GM20431 (cell line): ENCODE results near the gene CDC37L1.
"Not testable (repeated sequence)": the region's sequence is repeated elsewhere in the genome, so short reads cannot be mapped to it uniquely, and the experiment has no call there.

Experiments
- in situ Hi-C: fragments of 300-500 bp; cut with MseI, MboI; formaldehyde crosslinking; loops from one replicate; pipeline ENCODE4 v1.15.0; 2020; ENCODE audit warnings: low sequenced_read_pairs; ENCODE audit not compliant: unreplicated experiment

CDC37L1 gene

GRCh38 chr9:4679268-4680172 lies at the start of gene CDC37L1:
TSS of gene CDC37L1 (plus strand) at chr9:4679569. CDS start at chr9:4679768, 199 bp downstream.
- in situ Hi-C loops, result no loop called here

- in situ Hi-C loops, result no loop called here
Measured at GRCh38 chr9:4630836-4631235, 48.5 kb upstream of the CDC37L1 start.

GRCh38 chr9:4638968-4639367 lies 40.4 kb upstream of the CDC37L1 start:
- in situ Hi-C loops, result no loop called here

GRCh38 chr9:4639420-4639819 lies 39.9 kb upstream of the CDC37L1 start:
- in situ Hi-C loops, result no loop called here

- in situ Hi-C loops, result no loop called here
Measured at GRCh38 chr9:4640027-4640426, 39.3 kb upstream of the CDC37L1 start.

- in situ Hi-C loops, result no loop called here
Measured at GRCh38 chr9:4642351-4642750, 37.0 kb upstream of the CDC37L1 start.

GRCh38 chr9:4654084-4654483 lies 25.3 kb upstream of the CDC37L1 start:
- in situ Hi-C loops, result no loop called here

- in situ Hi-C loops, result no loop called here
Measured at GRCh38 chr9:4654538-4654937, 24.8 kb upstream of the CDC37L1 start.

GRCh38 chr9:4656196-4656595 lies 23.2 kb upstream of the CDC37L1 start:
- in situ Hi-C loops, result not testable (repeated sequence)

GRCh38 chr9:4656621-4657020 lies 22.7 kb upstream of the CDC37L1 start:
- in situ Hi-C loops, result no loop called here

GRCh38 chr9:4657426-4658159 lies 21.8 kb upstream of the CDC37L1 start:
- in situ Hi-C loops, result no loop called here

GRCh38 chr9:4660665-4661064 lies 18.7 kb upstream of the CDC37L1 start:
- in situ Hi-C loops, result not testable (repeated sequence)

- in situ Hi-C loops, result no loop called here
Measured at GRCh38 chr9:4661165-4661564, 18.2 kb upstream of the CDC37L1 start.

- in situ Hi-C loops, result no loop called here
Measured at GRCh38 chr9:4661611-4662010, 17.8 kb upstream of the CDC37L1 start.

- in situ Hi-C loops, result no loop called here
Measured at GRCh38 chr9:4662108-4662988, 17.0 kb upstream of the CDC37L1 start, which contains the start of gene PLPP6. TSS of gene PLPP6 (plus strand) at chr9:4662294. CDS start at chr9:4662376, 82 bp downstream.

- in situ Hi-C loops, result no loop called here
Measured at GRCh38 chr9:4662989-4663792, 16.2 kb upstream of the CDC37L1 start.

GRCh38 chr9:4663956-4664355 lies 15.4 kb upstream of the CDC37L1 start:
- in situ Hi-C loops, result no loop called here

- in situ Hi-C loops, result no loop called here
Measured at GRCh38 chr9:4665357-4665756, 14.0 kb upstream of the CDC37L1 start.

- in situ Hi-C loops, result no loop called here
Measured at GRCh38 chr9:4666042-4666699, 13.2 kb upstream of the CDC37L1 start, which contains the start of gene SPATA6L. TSS of gene SPATA6L (minus strand) at chr9:4666480. CDS start at chr9:4666250, 230 bp downstream.
